Erythroblast (primary cell): ENCODE measurements around the gene LCE1F.

ENCODE experiments used
- DNase-seq, 2 experiments: peaks; one replicate each; lab custom pipeline; 2025; lab: John Stamatoyannopoulos, UW
- GATA1 ChIP-seq: IDR thresholded peaks from 2 replicates; pipeline ENCODE4 v1.6.1; 2011; ENCODE audit warnings: low read depth, mild to moderate bottlenecking, control low read depth, low read length, moderate library complexity
- POLR2A ChIP-seq: IDR thresholded peaks from 2 replicates; pipeline ENCODE4 v1.6.1; 2011; ENCODE audit warnings: mild to moderate bottlenecking, low read length

Gene LCE1F

GRCh38 chr1:152758636-152759035, 16.3 kb upstream of the LCE1F start:
- TF ChIP-seq POLR2A (no peak), GATA1 (no peak)
- DNase-seq = no peak

DNA sequence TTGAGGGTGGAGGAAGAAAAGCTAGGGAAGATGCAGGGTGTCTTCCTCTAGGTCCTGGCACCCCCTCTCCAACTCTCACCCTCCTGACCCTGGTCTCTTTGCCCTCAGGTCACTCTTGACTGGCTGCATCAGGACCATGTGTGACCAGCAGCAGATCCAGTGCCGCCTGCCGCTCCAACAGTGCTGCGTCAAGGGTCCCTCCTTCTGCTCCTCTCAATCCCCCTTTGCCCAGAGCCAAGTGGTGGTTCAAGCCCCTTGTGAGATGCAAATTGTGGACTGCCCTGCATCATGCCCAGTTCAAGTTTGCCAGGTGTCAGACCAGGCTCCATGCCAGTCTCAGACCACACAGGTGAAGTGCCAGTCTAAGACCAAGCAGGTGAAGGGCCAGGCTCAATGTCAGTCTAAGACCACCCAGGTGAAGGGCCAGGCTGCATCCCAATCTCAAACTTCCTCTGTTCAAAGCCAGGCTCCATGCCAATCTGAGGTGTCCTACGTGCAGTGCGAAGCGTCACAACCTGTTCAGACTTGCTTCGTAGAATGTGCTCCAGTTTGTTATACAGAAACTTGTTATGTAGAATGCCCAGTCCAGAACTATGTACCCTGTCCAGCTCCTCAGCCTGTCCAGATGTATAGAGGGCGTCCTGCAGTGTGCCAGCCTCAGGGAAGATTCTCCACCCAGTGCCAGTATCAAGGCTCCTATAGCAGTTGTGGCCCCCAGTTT, 15.3 kb upstream of the LCE1F start:
- DNase-seq = no peak
- TF ChIP-seq POLR2A (no peak), GATA1 (no peak)

DNA sequence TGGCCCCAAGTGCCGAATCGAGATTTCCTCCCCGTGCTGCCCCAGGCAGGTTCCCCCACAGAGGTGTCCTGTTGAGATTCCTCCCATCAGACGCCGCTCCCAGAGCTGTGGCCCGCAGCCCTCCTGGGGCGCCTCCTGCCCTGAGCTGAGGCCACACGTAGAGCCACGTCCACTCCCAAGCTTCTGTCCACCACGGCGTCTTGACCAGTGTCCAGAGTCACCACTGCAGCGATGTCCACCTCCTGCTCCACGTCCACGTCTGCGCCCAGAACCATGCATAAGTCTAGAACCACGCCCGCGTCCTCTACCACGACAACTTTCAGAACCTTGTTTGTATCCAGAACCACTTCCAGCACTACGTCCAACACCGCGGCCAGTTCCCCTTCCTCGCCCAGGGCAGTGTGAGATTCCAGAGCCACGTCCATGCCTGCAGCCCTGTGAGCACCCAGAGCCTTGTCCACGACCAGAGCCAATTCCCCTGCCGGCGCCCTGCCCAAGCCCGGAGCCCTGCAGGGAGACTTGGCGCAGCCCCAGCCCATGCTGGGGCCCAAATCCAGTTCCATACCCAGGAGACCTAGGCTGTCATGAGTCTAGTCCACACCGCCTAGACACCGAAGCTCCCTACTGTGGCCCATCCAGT, 14.3 kb upstream of the LCE1F start:
- no peak for DNase-seq
- no peak for TF ChIP-seq POLR2A
- no peak for TF ChIP-seq GATA1

DNA sequence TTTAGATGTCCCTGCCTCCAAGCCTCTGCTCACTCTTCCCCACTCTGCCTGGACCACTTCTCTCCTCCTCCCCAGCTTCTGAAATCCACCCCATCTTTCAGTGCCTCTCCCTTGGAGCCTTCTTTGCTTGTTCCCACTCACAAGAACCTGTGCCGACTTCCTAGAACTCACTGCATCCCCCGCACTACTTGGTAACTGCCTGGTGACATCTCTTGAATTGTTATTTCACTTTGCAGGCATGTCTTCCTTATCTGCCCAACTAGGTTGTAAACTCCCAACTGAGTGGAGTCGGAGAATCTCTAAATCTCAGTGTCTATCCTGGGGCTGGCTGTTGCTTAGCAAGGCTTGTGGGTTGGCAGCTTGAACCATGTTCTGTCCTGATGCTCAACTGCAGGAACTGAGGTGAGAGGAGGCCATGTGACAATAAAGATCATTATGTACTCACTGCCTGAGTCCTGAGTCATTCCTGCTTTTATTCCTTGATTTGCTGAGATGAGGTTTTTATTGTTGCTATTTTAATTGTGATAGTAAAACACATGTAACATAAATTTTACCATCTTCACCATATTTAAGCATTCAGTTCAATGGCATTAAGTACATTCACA, 13.2 kb upstream of the LCE1F start:
- DNase-seq = no peak
- TF ChIP-seq GATA1 = no peak
- TF ChIP-seq POLR2A = no peak

DNA sequence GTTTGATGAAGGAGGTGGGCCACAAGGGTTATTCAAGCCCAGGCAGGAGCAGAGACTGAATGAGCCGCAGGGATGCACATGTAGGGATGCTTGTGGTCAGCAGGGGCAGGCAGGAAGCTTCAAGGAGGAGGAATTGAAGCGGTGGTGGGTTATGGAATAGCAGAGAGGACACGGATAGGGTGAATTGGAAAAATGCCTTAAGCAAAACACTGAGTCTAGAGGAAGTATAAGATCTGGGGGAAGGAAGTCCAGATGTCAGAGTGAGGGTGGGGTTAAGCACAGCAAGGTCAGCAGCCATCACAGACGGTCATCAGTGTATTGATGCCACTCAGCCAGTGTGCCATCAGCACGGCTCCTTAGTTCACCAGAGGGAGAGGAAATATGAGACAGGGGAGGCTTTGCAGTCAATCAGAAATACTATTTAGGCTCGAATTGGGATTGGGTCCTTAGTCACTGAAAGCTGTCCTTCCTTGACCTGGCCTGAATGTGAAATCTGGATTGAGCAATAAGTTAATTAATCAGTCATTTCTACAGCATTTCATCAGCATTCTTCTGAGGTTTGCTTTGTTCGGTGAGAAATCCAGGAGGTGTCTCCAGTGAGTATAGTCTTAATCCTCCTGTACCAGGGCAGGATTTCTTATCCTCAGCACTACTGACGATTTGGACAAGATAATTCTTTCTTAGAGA, 6.0 kb upstream of the LCE1F start:
- TF ChIP-seq GATA1 (no peak), POLR2A (no peak)
- no peak for DNase-seq

GRCh38 chr1:152770411-152770810, 4.5 kb upstream of the LCE1F start:
- TF ChIP-seq GATA1 (no peak), POLR2A (no peak)
- no peak for DNase-seq

DNA sequence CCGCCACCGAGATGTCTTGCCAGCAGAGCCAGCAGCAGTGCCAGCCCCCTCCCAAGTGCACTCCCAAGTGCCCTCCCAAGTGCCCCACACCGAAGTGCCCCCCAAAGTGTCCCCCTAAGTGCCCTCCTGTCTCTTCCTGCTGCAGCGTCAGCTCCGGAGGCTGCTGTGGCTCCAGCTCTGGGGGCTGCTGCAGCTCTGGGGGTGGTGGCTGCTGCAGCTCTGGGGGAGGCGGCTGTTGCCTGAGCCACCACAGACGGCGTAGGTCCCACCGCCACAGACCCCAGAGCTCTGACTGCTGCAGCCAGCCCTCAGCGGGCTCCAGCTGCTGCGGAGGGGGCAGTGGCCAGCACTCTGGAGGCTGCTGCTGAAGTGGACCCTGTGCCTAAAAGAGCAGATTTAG, 1.4 kb downstream of the LCE1F start:
- TF ChIP-seq GATA1 = no peak
- no peak for DNase-seq

GRCh38 chr1:152777510-152778137, 2.7 kb downstream of the LCE1F start:
- peak; percentile 6 to 34 for DNase-seq
- TF ChIP-seq GATA1 = no peak
- TF ChIP-seq POLR2A = no peak

DNA sequence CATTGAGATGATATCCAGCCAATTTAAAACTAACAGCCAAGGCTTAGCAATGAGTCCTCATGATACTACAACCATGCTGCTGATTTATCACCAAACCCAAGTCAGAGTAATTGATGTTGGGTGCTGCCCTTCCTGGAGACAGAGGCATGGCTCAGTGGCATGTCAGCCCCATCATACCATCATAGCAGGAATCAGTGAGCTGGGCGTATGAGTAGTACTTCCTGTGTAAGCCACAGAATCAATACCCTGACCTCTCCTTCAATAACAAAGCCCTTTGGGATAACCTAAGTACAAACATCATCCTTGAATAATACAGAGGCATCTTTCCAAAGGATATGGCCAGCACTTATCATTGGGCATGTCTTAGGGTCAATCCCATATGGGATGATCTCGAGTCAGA, 8.2 kb downstream of the LCE1F start:
- no peak for DNase-seq

GRCh38 chr1:152786077-152786476, 11.1 kb downstream of the LCE1F start, which contains the start of gene LCE1E:
TSS of gene LCE1E (plus strand) at chr1:152786257. CDS start at chr1:152787300, 1,043 bp downstream.
- no peak for DNase-seq
- TF ChIP-seq GATA1 (no peak), POLR2A (no peak)

More for the DNA sequence above, 8.2 kb downstream of the LCE1F start:
- TF ChIP-seq POLR2A = no peak
- no peak for TF ChIP-seq GATA1

GRCh38 chr1:152795686-152796085, 20.7 kb downstream of the LCE1F start:
- TF ChIP-seq GATA1 (no peak), POLR2A (no peak)
- DNase-seq = no peak

DNA sequence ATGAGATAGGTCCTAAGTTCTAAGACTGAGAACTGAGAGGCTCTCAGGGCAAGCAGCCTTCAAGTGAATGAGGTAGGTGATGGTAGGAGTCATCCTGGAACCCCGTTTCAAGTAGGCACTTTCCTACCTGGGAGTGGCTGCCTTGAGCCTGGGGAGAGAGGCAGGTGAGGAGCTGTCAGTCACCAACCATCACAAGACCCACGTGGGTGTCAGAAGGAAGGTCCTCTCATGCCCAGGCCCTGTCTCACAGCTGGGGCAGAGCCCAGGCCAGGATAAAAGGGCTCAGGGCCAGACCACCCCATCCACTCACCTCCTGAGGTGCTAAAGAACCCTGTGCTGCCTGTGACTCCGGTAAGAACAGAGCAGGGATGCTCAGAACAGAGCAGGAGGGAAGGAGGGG, 21.5 kb downstream of the LCE1F start, which contains the start of gene LCE1D:
LCE1D (plus strand) TSS at position 301 of the 400 bp plus-strand sequence. CDS start 1,074 bp downstream, outside the sequence.
- no peak for DNase-seq
- TF ChIP-seq POLR2A (no peak), GATA1 (no peak)

DNA sequence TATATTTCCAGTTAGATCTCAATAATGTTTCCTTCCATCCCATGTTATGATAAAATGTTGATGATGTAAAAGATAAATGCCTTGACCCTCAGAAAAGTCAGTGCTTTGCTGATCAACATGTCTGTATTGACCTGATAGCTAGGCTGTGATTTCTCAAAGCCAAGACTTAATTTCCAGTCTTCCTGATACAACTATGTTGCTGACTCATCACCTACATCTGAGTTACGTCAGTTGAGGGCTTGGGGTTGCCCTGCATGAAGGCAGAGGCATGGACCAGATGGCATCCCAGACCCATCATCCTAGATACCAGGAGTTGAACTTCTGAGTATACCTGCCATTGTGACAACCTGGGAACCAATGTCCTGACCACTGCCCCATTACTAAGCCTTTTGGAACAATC, 26.4 kb downstream of the LCE1F start:
- no peak for DNase-seq
- TF ChIP-seq GATA1 (no peak), POLR2A (no peak)
